Endothelial cell of umbilical vein (primary cell): ENCODE measurements around the gene IRF9. TPM values are rescaled to one million over a fixed set of nuclear protein-coding genes. Genes with fewer than 3 reads are reported as not detected.

Experiments used
- BruUV-seq: library from RNA; stranded (reverse); fragments of 400-500 nt; replicated peaks from 2 replicates; lab custom pipeline; 2021; lab: Mats Ljungman, UMichigan
- CTCF ChIA-PET: fragments of 300-600, 350-600 bp; sonication (Branson Sonifier 250); formaldehyde crosslinking; loops from one replicate; lab custom pipeline; 2021; ENCODE audit warnings: antibody characterized with exemption, inconsistent platforms; lab: Charles Lee
- POLR2A ChIA-PET: fragments of 300-600, 350-600 bp; sonication (Branson Sonifier 250); formaldehyde crosslinking; loops from one replicate; lab custom pipeline; 2021; ENCODE audit warnings: antibody characterized with exemption, inconsistent platforms; lab: Charles Lee
- DNase-seq: peaks from one replicate; pipeline ENCODE4 v3.0.0-alpha.2; 2011; ENCODE audit warnings: low read depth, low spot score
- FAIRE-seq: peaks from 2 replicates; lab custom pipeline; 2011; peaks lifted over from hg19 to GRCh38; lab: Jason Lieb, UNC
- H2AFZ ChIP-seq: 2 replicates; pipeline ENCODE4 v1.6.0; 2012; ENCODE audit warnings: low read depth, low read length, control low read depth, inconsistent platforms
- H3K27ac ChIP-seq: 2 replicates; pipeline ENCODE4 v1.5.1; 2011; ENCODE audit warnings: low read depth, mild to moderate bottlenecking, control low read depth, low read length, moderate library complexity; ENCODE audit not compliant: insufficient read depth
- H3K27me3 ChIP-seq, 2 experiments: 2 replicates each; pipeline versions ENCODE4 v1.6.0 to v1.6.1; 2011; ENCODE audit warnings: low read length in 2 of 2, mixed read lengths in 1 of 2; ENCODE audit not compliant: control insufficient read depth in 2 of 2, insufficient read depth in 2 of 2
- H3K36me3 ChIP-seq, 2 experiments: 2 replicates in 1 of 2; 3 replicates in 1 of 2; pipeline ENCODE4 v1.5.1; 2011; ENCODE audit warnings: low read length in 2 of 2, mild to moderate bottlenecking in 1 of 2, moderate library complexity in 1 of 2; ENCODE audit not compliant: control insufficient read depth in 2 of 2, insufficient read depth in 2 of 2; ENCODE audit errors: extremely low read depth in 1 of 2
- H3K4me1 ChIP-seq: 3 replicates; pipeline ENCODE4 v1.5.1; 2011; ENCODE audit warnings: mild to moderate bottlenecking, low read length; ENCODE audit not compliant: control insufficient read depth, insufficient read depth; ENCODE audit errors: extremely low read depth
- H3K4me2 ChIP-seq: 2 replicates; pipeline ENCODE4 v1.6.1; 2011; ENCODE audit warnings: low read length, control low read depth, mixed read lengths; ENCODE audit not compliant: insufficient read depth
- H3K4me3 ChIP-seq, 3 experiments: fragments of 200-600 bp in 1 of 3; sonication (generic), shearing (Covaris generic) in 1 of 3; replicated peaks in 1 of 3; 2 replicates each; pipeline ENCODE4 v1.5.1; 2011 to 2016; ENCODE audit warnings: control low read depth in 3 of 3, low read length in 3 of 3, mild to moderate bottlenecking in 2 of 3, inconsistent platforms in 1 of 3, low read depth in 1 of 3, moderate library complexity in 1 of 3; ENCODE audit not compliant: insufficient read depth in 1 of 3
- H3K79me2 ChIP-seq: 2 replicates; pipeline ENCODE4 v1.6.0; 2012; ENCODE audit warnings: low read length, inconsistent platforms; ENCODE audit not compliant: control insufficient read depth, insufficient read depth
- H3K9ac ChIP-seq: replicated peaks from 2 replicates; pipeline ENCODE3; 2011; ENCODE audit warnings: low read length, control low read depth; ENCODE audit not compliant: insufficient read depth; ENCODE audit errors: extremely low read depth
- H3K9me1 ChIP-seq: replicated peaks from 3 replicates; pipeline ENCODE4 v1.6.0; 2011; ENCODE audit warnings: mild to moderate bottlenecking, low read length; ENCODE audit not compliant: control insufficient read depth, insufficient read depth; ENCODE audit errors: extremely low read depth
- H3K9me3 ChIP-seq: replicated peaks from 2 replicates; pipeline ENCODE4 v1.5.1; 2012; ENCODE audit warnings: low read length, inconsistent platforms; ENCODE audit not compliant: control insufficient read depth, insufficient read depth
- H4K20me1 ChIP-seq: replicated peaks from 2 replicates; pipeline ENCODE3; 2011; ENCODE audit warnings: mild to moderate bottlenecking, low read length; ENCODE audit not compliant: control insufficient read depth, insufficient read depth; ENCODE audit errors: extremely low read depth
- CTCF ChIP-seq, 2 donors: IDR thresholded peaks; 1 replicate in 1 of 2; 2 replicates in 1 of 2; pipeline ENCODE4 v1.5.1; 2011; ENCODE audit warnings: low read length in 2 of 2, mild to moderate bottlenecking in 2 of 2, moderate library complexity in 2 of 2, control low read depth in 1 of 2, inconsistent platforms in 1 of 2, low read depth in 1 of 2; ENCODE audit not compliant: insufficient read depth in 1 of 2; ENCODE audit errors: extremely low read depth in 1 of 2
- EZH2 ChIP-seq: IDR thresholded peaks from 2 replicates; pipeline ENCODE4 v1.6.1; 2012; ENCODE audit warnings: borderline replicate concordance, low read depth, mild to moderate bottlenecking, moderate library complexity, low read length, inconsistent platforms; ENCODE audit not compliant: severe bottlenecking
- FOS ChIP-seq: IDR thresholded peaks from 2 replicates; pipeline ENCODE4 v1.6.1; 2011; ENCODE audit warnings: mild to moderate bottlenecking, low read length, moderate library complexity, borderline replicate concordance; ENCODE audit not compliant: insufficient read depth
- GATA2 ChIP-seq: IDR thresholded peaks from 2 replicates; pipeline ENCODE4 v1.7.0; 2011; ENCODE audit warnings: low read depth, mild to moderate bottlenecking, moderate library complexity, mixed read lengths, low read length; ENCODE audit not compliant: insufficient read length, insufficient read depth
- JUN ChIP-seq: IDR thresholded peaks from 2 replicates; pipeline ENCODE4 v1.6.1; 2011; ENCODE audit warnings: borderline replicate concordance, low read depth; ENCODE audit not compliant: insufficient read length, insufficient read depth
- MAX ChIP-seq: IDR thresholded peaks from 2 replicates; pipeline ENCODE4 v1.6.1; 2011; ENCODE audit not compliant: insufficient read depth, insufficient read length
- MYC ChIP-seq: IDR thresholded peaks from one replicate; pipeline ENCODE4 v1.6.1; 2011; ENCODE audit warnings: mild to moderate bottlenecking, low read depth, low read length
- POLR2A ChIP-seq: IDR thresholded peaks from 2 replicates; pipeline ENCODE4 v1.6.1; 2012; ENCODE audit warnings: low read depth, mild to moderate bottlenecking, control low read depth, low read length
- POLR2AphosphoS5 ChIP-seq: IDR thresholded peaks from 2 replicates; pipeline ENCODE4 v1.6.1; 2012; ENCODE audit warnings: low read depth, mild to moderate bottlenecking, control low read depth, low read length, moderate library complexity; ENCODE audit not compliant: insufficient read depth
- dilution Hi-C: fragments of 300-500 bp; cut with MboI; formaldehyde crosslinking; loops from one replicate; pipeline ENCODE4 v1.15.0; 2019; ENCODE audit warnings: low sequenced_read_pairs; ENCODE audit not compliant: extremely low pct_ligation_motif_present
- intact Hi-C: fragments of 100-400 bp; cut with micrococcal nuclease; formaldehyde crosslinking; loops from one replicate; pipeline ENCODE4 v1.10.0; 2022
- polyA plus RNA-seq, 4 experiments: library from polyadenylated mRNA; depleted of rRNA in 3 of 4; stranded (reverse) in 3 of 4; unstranded in 1 of 4; fragments of >200 nt; gene quantifications; 2 replicates each; pipeline versions ENCODE4 v1.2.1 to v1.2.3, GENCODE V29; 2011 to 2012; ENCODE audit warnings: missing spikeins in 1 of 4
- total RNA-seq: library from RNA; stranded (reverse); gene quantifications from 2 replicates; pipeline ENCODE4 v1.2.3, GENCODE V29; 2021

IRF9 gene
- total and polyA plus RNA-seq, 2 donors (not counting 3 experiments of a cell fraction or from before 2014, with no cell fraction given): 44.6 to 46.1 TPM

GRCh38 chr14:24132976-24133375 is 28.1 kb upstream of the IRF9 start:
- Histone ChIP-seq H3K9me1 (no peaks in the 10 kb centered on the region), H3K79me2 (peaks cover 5% of the 10 kb centered on the region), H3K27ac (no peak overlapping the region), H3K4me3 (no peak overlapping the region), H4K20me1 (no peaks in the 10 kb centered on the region), H3K4me2 (no peak overlapping the region), H3K27me3 (no peaks in the 10 kb centered on the region), H3K9me3 (no peaks in the 10 kb centered on the region), H3K4me1 (peaks cover 11% of the 10 kb centered on the region), H3K9ac (no peak overlapping the region), H2AFZ (no peak overlapping the region), H3K36me3 (peaks cover 0 to 2% of the 10 kb centered on the region in 2 experiments)
- ChIA-PET POLR2A (interaction anchor here (0.7 kb wide), 1 partner anchor 8 kb away, joined by 7 read pairs; no protein-coding TSS in a partner anchor), CTCF (no interaction called here)
- DNase-seq (no peak), FAIRE-seq (no peak)
- TF ChIP-seq FOS (no peak), EZH2 (no peak), POLR2AphosphoS5 (no peak), MYC (no peak), MAX (no peak), JUN (no peak), GATA2 (no peak), CTCF (IDR thresholded peaks at IDR 0.05; ENCODE audit: extremely low read depth in 1 of 2, insufficient read depth in 1 of 2, low read depth in 1 of 2, low read length in 2 of 2) (no peak), POLR2A (no peak)
- no TSS peak for BruUV-seq
- dilution Hi-C loops (no loop called here), intact Hi-C loops (no loop called here)
